ENCODE data around the gene WWOX. TPM values are rescaled to one million over a fixed set of nuclear protein-coding genes. Genes with fewer than 3 reads are reported as not detected.

WWOX gene
- total RNA-seq, 4 donors from 2014 or later = 135 to 209 (median 159) TPM

DNA sequence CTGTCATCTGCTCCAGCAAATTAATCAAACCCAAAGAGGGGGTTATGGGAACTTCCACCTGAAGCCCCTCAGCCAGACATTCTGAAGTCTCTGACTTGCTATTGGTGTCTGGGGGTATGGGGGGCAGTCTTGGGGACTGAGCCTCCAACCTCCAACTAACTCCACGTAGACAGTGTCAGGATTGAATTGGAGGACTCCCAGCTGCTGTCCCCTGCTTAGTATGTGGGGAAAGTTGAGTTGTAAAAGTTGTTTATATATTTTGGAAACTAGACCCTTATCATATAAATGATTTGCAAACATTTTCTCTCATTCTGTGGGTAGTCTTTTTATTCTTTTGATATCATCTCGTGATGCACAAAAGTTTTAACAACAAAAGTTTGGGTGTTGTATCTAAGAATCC lies 689.2 kb downstream of the WWOX start:
- H3K4me3 ChIP-seq (replicated peaks in 1 of 3) = no peak overlapping the region
- H3K4me1 ChIP-seq = no peaks in the 10 kb centered on the region
- DNase-seq = no peak
- intact Hi-C loops (cut with DNase I) = no loop called here
- WGBS, 2 donors = 93 to 94% methylated on average over 2 of the region's 2 CpGs
- H3K27ac ChIP-seq = no peak overlapping the region
- TF ChIP-seq, protein P1, sequence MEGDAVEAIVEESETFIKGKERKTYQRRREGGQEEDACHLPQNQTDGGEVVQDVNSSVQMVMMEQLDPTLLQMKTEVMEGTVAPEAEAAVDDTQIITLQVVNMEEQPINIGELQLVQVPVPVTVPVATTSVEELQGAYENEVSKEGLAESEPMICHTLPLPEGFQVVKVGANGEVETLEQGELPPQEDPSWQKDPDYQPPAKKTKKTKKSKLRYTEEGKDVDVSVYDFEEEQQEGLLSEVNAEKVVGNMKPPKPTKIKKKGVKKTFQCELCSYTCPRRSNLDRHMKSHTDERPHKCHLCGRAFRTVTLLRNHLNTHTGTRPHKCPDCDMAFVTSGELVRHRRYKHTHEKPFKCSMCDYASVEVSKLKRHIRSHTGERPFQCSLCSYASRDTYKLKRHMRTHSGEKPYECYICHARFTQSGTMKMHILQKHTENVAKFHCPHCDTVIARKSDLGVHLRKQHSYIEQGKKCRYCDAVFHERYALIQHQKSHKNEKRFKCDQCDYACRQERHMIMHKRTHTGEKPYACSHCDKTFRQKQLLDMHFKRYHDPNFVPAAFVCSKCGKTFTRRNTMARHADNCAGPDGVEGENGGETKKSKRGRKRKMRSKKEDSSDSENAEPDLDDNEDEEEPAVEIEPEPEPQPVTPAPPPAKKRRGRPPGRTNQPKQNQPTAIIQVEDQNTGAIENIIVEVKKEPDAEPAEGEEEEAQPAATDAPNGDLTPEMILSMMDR (IDR thresholded peaks at IDR 0.05) = no peak
- no peak for TF ChIP-seq POLR2A (IDR thresholded peaks at IDR 0.05)
- no peaks in the 10 kb centered on the region for H3K36me3 ChIP-seq
- H3K9me3 ChIP-seq = no peaks in the 10 kb centered on the region
- H3K27me3 ChIP-seq = no peaks in the 10 kb centered on the region

DNA sequence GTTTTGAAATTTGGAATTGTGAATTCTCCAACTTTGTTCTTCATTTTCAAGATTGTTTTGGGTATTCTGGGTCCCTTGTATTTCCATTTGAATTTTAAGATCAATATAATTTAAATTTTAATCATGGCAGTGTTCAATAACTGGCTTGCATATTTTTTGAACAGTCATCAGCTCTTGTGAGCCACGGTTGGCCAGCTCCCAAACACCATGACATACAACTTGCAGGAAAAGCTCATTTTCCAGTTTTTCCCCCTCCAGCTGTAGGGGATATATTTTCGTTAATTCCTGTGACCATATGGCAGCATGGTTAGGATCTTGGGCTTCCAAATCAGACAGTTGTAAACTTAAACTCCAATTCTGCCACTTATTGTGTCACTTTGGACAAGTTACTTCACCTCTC lies 690.1 kb downstream of the WWOX start:
- 37 to 59% methylated on average over 2 of the region's 2 CpGs for WGBS, 2 donors
- Histone ChIP-seq H3K36me3 (no peaks in the 10 kb centered on the region), H3K27ac (no peak overlapping the region)

DNA sequence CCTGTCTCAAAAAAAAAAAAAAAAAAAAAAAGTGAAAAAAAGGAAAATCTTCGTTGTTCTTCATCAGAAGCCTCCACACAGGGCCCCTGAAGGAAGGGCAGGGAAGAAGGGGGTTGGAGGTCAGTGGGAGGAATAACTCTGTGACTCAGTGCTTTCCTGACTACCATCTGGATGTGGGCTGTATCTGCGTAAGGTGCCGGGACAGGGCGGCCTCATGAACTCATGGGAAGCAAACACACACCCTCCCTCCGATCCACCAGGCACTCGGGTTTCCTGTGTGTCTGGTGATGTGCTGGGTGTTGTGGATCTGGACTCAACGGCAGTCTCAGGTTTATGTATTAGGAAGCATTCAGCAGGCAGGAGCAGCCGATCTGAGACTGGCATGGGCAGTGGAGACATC lies 691.6 kb downstream of the WWOX start:
- no peaks in the 10 kb centered on the region for H3K36me3 ChIP-seq
- no peak for DNase-seq
- H3K4me3 ChIP-seq (replicated peaks in 1 of 3) = no peak overlapping the region

More for the DNA sequence above, 690.1 kb downstream of the WWOX start:
- no peaks in the 10 kb centered on the region for H3K27me3 ChIP-seq
- no peak overlapping the region for H3K4me3 ChIP-seq (replicated peaks in 1 of 3)
- intact Hi-C loops (cut with DNase I) = no loop called here
- TF ChIP-seq, protein P1 (IDR thresholded peaks at IDR 0.05) = no peak
- TF ChIP-seq POLR2A (IDR thresholded peaks at IDR 0.05) = no peak
- no peaks in the 10 kb centered on the region for H3K9me3 ChIP-seq
- H3K4me1 ChIP-seq = no peaks in the 10 kb centered on the region
- DNase-seq = peak in 1 of 2 donors; percentile 19

DNA sequence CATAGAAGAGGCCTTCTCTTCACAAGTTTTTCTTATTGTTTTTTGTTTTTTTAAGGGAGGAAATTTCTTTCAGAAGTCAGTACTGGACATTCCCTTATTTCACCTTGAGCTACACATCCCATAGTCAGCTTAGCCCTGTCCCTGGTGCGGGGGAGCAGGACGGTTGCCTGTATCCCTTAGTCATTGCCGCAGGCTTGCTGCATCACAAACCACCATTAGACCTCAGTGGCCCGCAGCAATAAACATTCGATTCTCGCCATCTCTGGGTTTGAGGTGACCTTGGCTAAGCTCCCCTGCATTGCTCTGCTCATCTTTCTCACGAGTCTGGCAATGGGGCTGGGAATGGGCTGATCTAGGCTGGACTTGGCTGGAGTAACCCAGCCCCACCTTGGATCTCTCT lies 692.5 kb downstream of the WWOX start:
- TF ChIP-seq, protein P1 (IDR thresholded peaks at IDR 0.05) = no peak
- no peak for TF ChIP-seq POLR2A (IDR thresholded peaks at IDR 0.05)

More for the DNA sequence above, 691.6 kb downstream of the WWOX start:
- no peaks in the 10 kb centered on the region for H3K9me3 ChIP-seq
- H3K27ac ChIP-seq = no peak overlapping the region
- H3K27me3 ChIP-seq = no peaks in the 10 kb centered on the region
- intact Hi-C loops (cut with DNase I) = no loop called here
- peaks cover 0 to 1% of the 10 kb centered on the region in 2 donors for H3K4me1 ChIP-seq
- 85 to 96% methylated on average over 8 of the region's 8 CpGs for WGBS, 2 donors
- TF ChIP-seq, protein P1 (IDR thresholded peaks at IDR 0.05) = no peak
- TF ChIP-seq POLR2A (IDR thresholded peaks at IDR 0.05) = no peak

DNA sequence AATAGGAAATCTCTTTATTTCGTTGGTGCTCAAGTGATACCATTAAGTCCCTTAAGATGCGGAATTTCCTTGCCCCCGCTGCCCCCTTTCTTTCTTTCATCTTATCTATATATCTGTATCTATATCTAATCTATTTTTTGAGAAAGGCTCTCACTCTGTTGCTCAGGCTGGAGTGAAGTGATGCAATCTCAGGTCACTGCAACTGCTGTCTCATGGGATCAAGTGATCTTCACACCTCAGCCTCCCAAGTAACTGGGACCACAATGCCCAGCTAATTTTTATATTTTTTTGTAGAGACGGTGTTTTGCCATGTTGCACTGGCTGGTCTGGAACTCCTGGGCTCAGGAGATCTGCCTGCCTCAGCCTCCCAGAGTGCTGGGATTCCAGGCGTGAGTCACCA lies 693.5 kb downstream of the WWOX start:
- peaks cover 0 to 4% of the 10 kb centered on the region in 2 donors for H3K4me1 ChIP-seq
- no peak for TF ChIP-seq POLR2A (IDR thresholded peaks at IDR 0.05)
- TF ChIP-seq, protein P1 (IDR thresholded peaks at IDR 0.05) = no peak
- intact Hi-C loops (cut with DNase I) = no loop called here
- H3K9me3 ChIP-seq = no peaks in the 10 kb centered on the region
- H3K4me3 ChIP-seq (replicated peaks in 1 of 3) = no peak overlapping the region
- DNase-seq = no peak
- no peaks in the 10 kb centered on the region for H3K36me3 ChIP-seq
- H3K27me3 ChIP-seq = no peaks in the 10 kb centered on the region
- 97 to 98% methylated on average over 5 of the region's 5 CpGs for WGBS, 2 donors
- H3K27ac ChIP-seq = no peak overlapping the region

More for the DNA sequence above, 692.5 kb downstream of the WWOX start:
- Histone ChIP-seq H3K27me3 (no peaks in the 10 kb centered on the region), H3K27ac (no peak overlapping the region), H3K4me3 (replicated peaks in 1 of 3) (no peak overlapping the region), H3K36me3 (no peaks in the 10 kb centered on the region), H3K4me1 (peaks cover 0 to 4% of the 10 kb centered on the region in 2 donors), H3K9me3 (no peaks in the 10 kb centered on the region)
- intact Hi-C loops (cut with DNase I) = no loop called here
- DNase-seq = no peak
- 82 to 83% methylated on average over 7 of the region's 7 CpGs for WGBS, 2 donors

Data from thyroid gland (tissue), 4 donors.